GM10248 (cell line): ENCODE data around the gene DYNLT3.

Experiments used
- CTCF ChIA-PET: fragments of 300-600 bp; sonication (Branson Sonifier 250); formaldehyde crosslinking; extraction: SDS; loops from one replicate; lab custom pipeline; 2021; ENCODE audit warnings: antibody characterized with exemption; lab: Yijun Ruan, JAX
- POLR2A ChIA-PET: fragments of 350-650 bp; sonication (Branson Sonifier 250); formaldehyde crosslinking; extraction: SDS; loops from one replicate; lab custom pipeline; 2020; ENCODE audit warnings: antibody characterized with exemption; lab: Yijun Ruan, JAX
- DNase-seq: peaks from one replicate; pipeline ENCODE4 v3.0.0; 2012; ENCODE audit errors: extremely low spot score
- CTCF ChIP-seq: IDR thresholded peaks from 2 replicates; pipeline ENCODE4 v1.5.1; 2012; ENCODE audit warnings: mild to moderate bottlenecking, low read depth; ENCODE audit errors: extremely low read depth, missing control alignments, control extremely low read depth

The DYNLT3 gene

GRCh38 chrX:37871626-37872302, 24.4 kb upstream of the DYNLT3 start:
- TF ChIP-seq CTCF, result no peak
- CTCF ChIA-PET, result no interaction called here
- DNase-seq, result no peak
- POLR2A ChIA-PET, result no interaction called here

- POLR2A ChIA-PET, result no interaction called here
- CTCF ChIA-PET, result no interaction called here
- no peak for TF ChIP-seq CTCF
- no peak for DNase-seq
Measured at GRCh38 chrX:37867536-37868153, 20.3 kb upstream of the DYNLT3 start.

- CTCF ChIA-PET, result no interaction called here
- DNase-seq, result no peak
- POLR2A ChIA-PET, result no interaction called here
- no peak for TF ChIP-seq CTCF
Measured at GRCh38 chrX:37863728-37864127, 16.4 kb upstream of the DYNLT3 start.

GRCh38 chrX:37862851-37863250, 15.5 kb upstream of the DYNLT3 start:
- ChIA-PET CTCF (no interaction called here), POLR2A (no interaction called here)
- TF ChIP-seq CTCF, result no peak
- no peak for DNase-seq

GRCh38 chrX:37860721-37861120, 13.3 kb upstream of the DYNLT3 start:
- TF ChIP-seq CTCF, result no peak
- ChIA-PET POLR2A (no interaction called here), CTCF (no interaction called here)
- DNase-seq, result no peak

GRCh38 chrX:37854748-37855147, 7.4 kb upstream of the DYNLT3 start:
- TF ChIP-seq CTCF, result no peak
- no peak for DNase-seq
- POLR2A ChIA-PET, result no interaction called here
- CTCF ChIA-PET, result no interaction called here
